SK-N-SH treated with all-trans-retinoic acid at 6 μM for 48 hours (cell line): ENCODE data around the gene RET.

Source experiments
- ATAC-seq: fragments of 200-7000 bp; cut with Tn5 transposase; 3 replicates; pipeline ENCODE4 v1.9.1; 2020; ENCODE audit warnings: mild to moderate bottlenecking, moderate library complexity
- ARNTL ChIP-seq: fragments of 450-650 bp; formaldehyde crosslinking; IDR thresholded peaks from 2 replicates; pipeline ENCODE4 v1.5.0; 2020; ENCODE audit warnings: low read depth, mild to moderate bottlenecking, moderate library complexity, borderline replicate concordance
- BACH2 ChIP-seq: fragments of 250-450 bp; sonication (Bioruptor Pico); IDR thresholded peaks from 2 replicates; pipeline ENCODE4 v1.9.0; 2021; ENCODE audit warnings: mild to moderate bottlenecking, borderline replicate concordance
- CSRNP3 ChIP-seq: fragments of 250-450 bp; sonication (Bioruptor Pico); IDR thresholded peaks from 2 replicates; pipeline ENCODE4 v1.5.1; 2021; ENCODE audit warnings: mild to moderate bottlenecking, moderate library complexity
- ESRRG ChIP-seq: fragments of 250-450 bp; sonication (Bioruptor Pico); IDR thresholded peaks from 2 replicates; pipeline ENCODE4 v1.6.1; 2021; ENCODE audit warnings: mild to moderate bottlenecking
- GLIS3 ChIP-seq: fragments of 250-450 bp; sonication (Bioruptor Pico); IDR thresholded peaks from 2 replicates; pipeline ENCODE4 v1.5.0; 2020; ENCODE audit warnings: mild to moderate bottlenecking, moderate library complexity
- ISL1 ChIP-seq: fragments of 250-450 bp; sonication (Bioruptor Pico); IDR thresholded peaks from 2 replicates; pipeline ENCODE4 v2.1.2; 2022; ENCODE audit warnings: mild to moderate bottlenecking, moderate library complexity
- OSR1 ChIP-seq: fragments of 250-450 bp; sonication (Bioruptor Pico); IDR thresholded peaks from 2 replicates; pipeline ENCODE4 v1.8.0; 2022; ENCODE audit warnings: moderate library complexity, mild to moderate bottlenecking, inconsistent platforms
- PATZ1 ChIP-seq: fragments of 250-450 bp; sonication (Bioruptor Pico); IDR thresholded peaks from 2 replicates; pipeline ENCODE4 v1.8.0; 2020; ENCODE audit warnings: mild to moderate bottlenecking, moderate library complexity, borderline replicate concordance
- POU6F1 ChIP-seq: fragments of 250-450 bp; sonication (Bioruptor Pico); IDR thresholded peaks from 2 replicates; pipeline ENCODE4 v1.8.0; 2021; ENCODE audit warnings: low read depth, mild to moderate bottlenecking, moderate library complexity, borderline replicate concordance
- PPARA ChIP-seq: fragments of 250-450 bp; sonication (Bioruptor Pico); IDR thresholded peaks from 2 replicates; pipeline ENCODE4 v1.5.0; 2020; ENCODE audit warnings: mild to moderate bottlenecking, borderline replicate concordance
- RARB ChIP-seq: fragments of 250-450 bp; sonication (Bioruptor Pico); IDR thresholded peaks from 2 replicates; pipeline ENCODE4 v1.8.0; 2021; ENCODE audit warnings: mild to moderate bottlenecking, moderate library complexity
- SNAI2 ChIP-seq: fragments of 250-450 bp; sonication (Bioruptor Pico); IDR thresholded peaks from 2 replicates; pipeline ENCODE4 v1.5.0; 2020; ENCODE audit warnings: mild to moderate bottlenecking, moderate library complexity
- TCF4 ChIP-seq: fragments of 250-450 bp; sonication (Bioruptor Pico); IDR thresholded peaks from 2 replicates; pipeline ENCODE4 v1.8.0; 2021; ENCODE audit warnings: mild to moderate bottlenecking, moderate library complexity, borderline replicate concordance
- TOX ChIP-seq: fragments of 250-450 bp; sonication (Bioruptor Pico); IDR thresholded peaks from 2 replicates; pipeline ENCODE4 v1.8.0; 2021; ENCODE audit warnings: mild to moderate bottlenecking, moderate library complexity, borderline replicate concordance
- ZC3H10 ChIP-seq: fragments of 250-450 bp; sonication (Bioruptor Pico); IDR thresholded peaks from 2 replicates; pipeline ENCODE4 v1.5.1; 2021; ENCODE audit warnings: mild to moderate bottlenecking, moderate library complexity
- ZFP3 ChIP-seq: fragments of 250-450 bp; sonication (Bioruptor Pico); IDR thresholded peaks from 2 replicates; pipeline ENCODE4 v1.5.0; 2020; ENCODE audit warnings: mild to moderate bottlenecking, moderate library complexity
- ZFP30 ChIP-seq: fragments of 450-650 bp; formaldehyde crosslinking; IDR thresholded peaks from 2 replicates; pipeline ENCODE4 v1.5.0; 2022; ENCODE audit warnings: mild to moderate bottlenecking, moderate library complexity
- ZNF565 ChIP-seq: fragments of 450-650 bp; formaldehyde crosslinking; conservative IDR thresholded peaks from 2 replicates; pipeline ENCODE4 v1.5.0; 2020; ENCODE audit warnings: low read depth, mild to moderate bottlenecking, moderate library complexity
- ZNF70 ChIP-seq: fragments of 450-650 bp; formaldehyde crosslinking; IDR thresholded peaks from 2 replicates; pipeline ENCODE4 v1.5.0; 2020; ENCODE audit warnings: mild to moderate bottlenecking, moderate library complexity
- ZNF8 ChIP-seq: fragments of 450-650 bp; formaldehyde crosslinking; IDR thresholded peaks from 2 replicates; pipeline ENCODE4 v1.5.0; 2020; ENCODE audit warnings: mild to moderate bottlenecking, moderate library complexity
- TF ChIP-seq, protein P1 (sequence below): fragments of 250-450 bp; sonication (Bioruptor Pico); IDR thresholded peaks from 2 replicates; pipeline ENCODE4 v1.5.1; 2020; ENCODE audit warnings: low read depth, mild to moderate bottlenecking, moderate library complexity
- TF ChIP-seq, protein P2 (sequence below): fragments of 250-450 bp; sonication (Bioruptor Pico); IDR thresholded peaks from 2 replicates; pipeline ENCODE4 v1.5.0; 2020; ENCODE audit warnings: mild to moderate bottlenecking, moderate library complexity

RET gene

DNA sequence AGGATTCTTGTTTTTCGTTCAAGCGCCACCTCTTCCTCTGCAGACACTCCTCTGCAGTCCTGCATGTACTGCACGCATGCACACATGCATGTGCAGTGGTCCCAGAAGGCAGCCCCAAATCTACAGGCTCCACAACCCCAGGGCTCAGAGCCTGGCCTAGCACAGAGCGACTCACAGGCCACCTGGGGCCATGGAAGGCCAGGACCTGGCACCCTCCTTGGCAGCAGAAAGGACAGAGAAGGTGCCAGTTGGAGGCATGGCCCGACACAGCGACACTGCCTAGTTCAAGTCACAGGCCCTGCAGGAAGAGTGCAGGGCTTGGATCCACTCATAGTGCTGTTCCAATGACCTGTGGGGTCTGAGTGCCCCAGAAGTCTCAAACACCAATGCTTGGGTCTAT lies 48.7 kb upstream of the RET start:
- ATAC-seq = no peak
- no peak for TF ChIP-seq CSRNP3
- no peak for TF ChIP-seq ZNF70
- TF ChIP-seq ZC3H10 (CRISPR knock-in tag) = no peak

GRCh38 chr10:43029043-43029442 lies 47.8 kb upstream of the RET start:
- no peak for TF ChIP-seq ZNF8 (CRISPR knock-in tag)
- TF ChIP-seq ZNF70 = no peak
- TF ChIP-seq GLIS3 (CRISPR knock-in tag) = no peak
- TF ChIP-seq, all 23 proteins: peak for 0
- no peak for ATAC-seq

- TF ChIP-seq, protein P1, sequence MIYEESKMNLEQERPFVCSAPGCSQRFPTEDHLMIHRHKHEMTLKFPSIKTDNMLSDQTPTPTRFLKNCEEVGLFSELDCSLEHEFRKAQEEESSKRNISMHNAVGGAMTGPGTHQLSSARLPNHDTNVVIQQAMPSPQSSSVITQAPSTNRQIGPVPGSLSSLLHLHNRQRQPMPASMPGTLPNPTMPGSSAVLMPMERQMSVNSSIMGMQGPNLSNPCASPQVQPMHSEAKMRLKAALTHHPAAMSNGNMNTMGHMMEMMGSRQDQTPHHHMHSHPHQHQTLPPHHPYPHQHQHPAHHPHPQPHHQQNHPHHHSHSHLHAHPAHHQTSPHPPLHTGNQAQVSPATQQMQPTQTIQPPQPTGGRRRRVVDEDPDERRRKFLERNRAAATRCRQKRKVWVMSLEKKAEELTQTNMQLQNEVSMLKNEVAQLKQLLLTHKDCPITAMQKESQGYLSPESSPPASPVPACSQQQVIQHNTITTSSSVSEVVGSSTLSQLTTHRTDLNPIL = no peak
- TF ChIP-seq TCF4 (no peak), BACH2 (CRISPR knock-in tag) (no peak), PPARA (CRISPR knock-in tag) (no peak)
- no peak for ATAC-seq
These were observed 44.3 kb upstream of the RET start for GRCh38 chr10:43032613-43033012.

GRCh38 chr10:43035800-43036199 lies 41.1 kb upstream of the RET start:
- no peak; the same call in 2 of the 3 replicates for ATAC-seq
- TF ChIP-seq ZFP30 (CRISPR knock-in tag) (no peak), CSRNP3 (no peak), ZFP3 (CRISPR knock-in tag) (no peak), SNAI2 (CRISPR knock-in tag) (no peak), PPARA (CRISPR knock-in tag) (no peak), ESRRG (no peak), TOX (no peak), PATZ1 (CRISPR knock-in tag) (no peak), GLIS3 (CRISPR knock-in tag) (no peak), BACH2 (CRISPR knock-in tag) (no peak), ZNF565 (CRISPR knock-in tag) (no peak), ARNTL (CRISPR knock-in tag) (no peak), RARB (no peak), OSR1 (CRISPR knock-in tag) (no peak), ISL1 (no peak), POU6F1 (CRISPR knock-in tag) (no peak)
- TF ChIP-seq, protein P2, sequence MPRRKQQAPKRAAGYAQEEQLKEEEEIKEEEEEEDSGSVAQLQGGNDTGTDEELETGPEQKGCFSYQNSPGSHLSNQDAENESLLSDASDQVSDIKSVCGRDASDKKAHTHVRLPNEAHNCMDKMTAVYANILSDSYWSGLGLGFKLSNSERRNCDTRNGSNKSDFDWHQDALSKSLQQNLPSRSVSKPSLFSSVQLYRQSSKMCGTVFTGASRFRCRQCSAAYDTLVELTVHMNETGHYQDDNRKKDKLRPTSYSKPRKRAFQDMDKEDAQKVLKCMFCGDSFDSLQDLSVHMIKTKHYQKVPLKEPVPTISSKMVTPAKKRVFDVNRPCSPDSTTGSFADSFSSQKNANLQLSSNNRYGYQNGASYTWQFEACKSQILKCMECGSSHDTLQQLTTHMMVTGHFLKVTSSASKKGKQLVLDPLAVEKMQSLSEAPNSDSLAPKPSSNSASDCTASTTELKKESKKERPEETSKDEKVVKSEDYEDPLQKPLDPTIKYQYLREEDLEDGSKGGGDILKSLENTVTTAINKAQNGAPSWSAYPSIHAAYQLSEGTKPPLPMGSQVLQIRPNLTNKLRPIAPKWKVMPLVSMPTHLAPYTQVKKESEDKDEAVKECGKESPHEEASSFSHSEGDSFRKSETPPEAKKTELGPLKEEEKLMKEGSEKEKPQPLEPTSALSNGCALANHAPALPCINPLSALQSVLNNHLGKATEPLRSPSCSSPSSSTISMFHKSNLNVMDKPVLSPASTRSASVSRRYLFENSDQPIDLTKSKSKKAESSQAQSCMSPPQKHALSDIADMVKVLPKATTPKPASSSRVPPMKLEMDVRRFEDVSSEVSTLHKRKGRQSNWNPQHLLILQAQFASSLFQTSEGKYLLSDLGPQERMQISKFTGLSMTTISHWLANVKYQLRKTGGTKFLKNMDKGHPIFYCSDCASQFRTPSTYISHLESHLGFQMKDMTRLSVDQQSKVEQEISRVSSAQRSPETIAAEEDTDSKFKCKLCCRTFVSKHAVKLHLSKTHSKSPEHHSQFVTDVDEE (CRISPR knock-in tag) = no peak
- TF ChIP-seq, protein P1 = no peak
